Measurements from ENCODE around the gene SLC2A1.

The SLC2A1 gene

GRCh38 chr1:42891465-42892138, 67.1 kb downstream of the SLC2A1 start:
- no peak for DNase-seq (ENCODE audit: low read depth)

DNA sequence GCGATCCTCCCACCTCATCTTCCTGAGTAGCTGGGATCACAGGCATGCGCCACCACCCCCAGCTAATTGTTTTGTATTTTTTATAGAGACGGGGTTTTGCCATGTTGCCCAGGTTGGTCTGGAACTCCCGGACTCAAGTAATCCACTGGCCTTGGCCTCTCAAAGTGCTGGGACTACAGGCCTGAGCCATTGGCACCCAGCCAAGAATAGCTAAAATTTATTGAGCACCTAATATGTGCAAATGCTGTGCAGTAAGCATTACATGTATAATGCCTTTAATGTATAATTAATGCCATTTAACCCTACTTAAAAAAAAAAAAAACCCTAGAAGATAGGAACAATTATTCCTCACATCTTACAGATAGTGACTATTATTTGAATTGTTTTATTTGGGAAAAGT, 69.4 kb downstream of the SLC2A1 start:
- DNase-seq (ENCODE audit: low read depth) = no peak

DNA sequence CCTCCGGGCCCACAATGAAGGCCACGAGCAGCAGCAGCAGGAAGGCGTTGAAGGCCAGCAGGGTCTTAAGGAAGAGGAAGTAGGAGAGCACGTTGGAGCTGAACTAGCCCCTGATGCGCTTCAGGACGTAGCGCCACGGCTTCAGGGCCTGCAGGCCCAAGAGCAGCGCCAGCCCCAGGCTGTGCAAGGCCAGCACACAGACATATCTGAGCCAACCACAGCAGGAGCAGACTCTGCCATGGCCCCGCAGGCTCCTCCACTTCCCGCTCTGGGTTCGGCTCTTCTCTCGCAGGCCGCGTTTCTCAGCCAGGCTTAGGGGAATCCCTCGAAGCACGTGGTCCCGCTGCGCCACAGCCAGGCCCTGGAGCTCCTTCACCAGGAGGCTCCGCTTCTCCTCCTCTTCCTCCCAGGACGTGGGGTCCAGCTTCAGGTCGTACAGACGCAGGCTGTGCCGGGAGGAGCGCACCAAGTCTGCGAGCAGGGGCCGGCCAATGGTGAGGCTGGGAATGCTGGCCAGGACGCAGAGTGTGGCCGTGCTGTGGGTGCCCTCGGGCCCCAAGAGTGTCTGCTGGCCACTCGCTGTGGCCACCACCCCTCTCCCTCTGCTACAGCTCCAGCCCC, 70.5 kb downstream of the SLC2A1 start:
- no peak for DNase-seq (ENCODE audit: low read depth)

DNA sequence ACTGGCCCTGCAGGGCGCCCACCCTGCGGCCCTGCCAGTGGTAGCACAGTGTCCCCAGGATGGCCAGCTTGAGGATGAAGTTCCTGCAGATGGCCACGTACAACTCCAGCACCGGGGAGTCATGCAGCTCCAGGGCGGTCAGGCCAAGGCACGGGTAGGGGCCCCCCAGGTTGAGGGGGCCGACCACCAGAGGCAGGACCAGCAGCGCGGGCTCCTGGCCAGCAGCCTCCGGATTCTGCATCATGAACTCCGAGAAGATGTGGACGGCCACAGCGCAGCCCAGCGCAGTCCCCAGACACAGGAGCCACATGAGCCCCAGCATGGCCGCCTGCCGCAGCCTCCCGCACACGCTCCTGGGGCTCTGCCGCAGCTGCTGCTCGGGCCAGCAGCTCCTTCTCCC, 71.3 kb downstream of the SLC2A1 start:
- no peak for DNase-seq (ENCODE audit: low read depth)

GRCh38 chr1:42886800-42887199, 71.9 kb downstream of the SLC2A1 start:
- DNase-seq (ENCODE audit: low read depth) = no peak

GRCh38 chr1:42886046-42886739, 72.5 kb downstream of the SLC2A1 start:
- no peak for DNase-seq (ENCODE audit: low read depth)

DNA sequence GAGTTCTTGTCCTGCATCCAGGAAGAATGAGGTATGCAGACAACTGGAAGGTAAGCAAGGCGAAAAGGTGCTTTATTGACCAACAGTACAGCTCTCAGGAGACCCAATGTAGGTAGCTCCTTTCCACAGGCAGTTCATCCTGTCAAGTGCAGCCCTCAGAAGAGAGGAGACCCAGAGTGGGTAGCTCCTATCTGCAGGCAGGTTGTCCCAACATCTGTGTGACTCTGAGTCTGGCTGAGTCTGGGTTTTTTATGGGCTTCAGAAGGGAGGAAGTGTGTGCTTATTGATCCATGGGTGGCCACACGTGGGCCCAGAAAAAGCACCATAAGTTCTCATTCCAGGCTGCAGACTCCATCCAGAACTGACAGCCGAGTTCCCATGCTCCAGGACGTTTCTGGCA, 78.3 kb downstream of the SLC2A1 start:
- DNase-seq (ENCODE audit: low read depth) = no peak

DNA sequence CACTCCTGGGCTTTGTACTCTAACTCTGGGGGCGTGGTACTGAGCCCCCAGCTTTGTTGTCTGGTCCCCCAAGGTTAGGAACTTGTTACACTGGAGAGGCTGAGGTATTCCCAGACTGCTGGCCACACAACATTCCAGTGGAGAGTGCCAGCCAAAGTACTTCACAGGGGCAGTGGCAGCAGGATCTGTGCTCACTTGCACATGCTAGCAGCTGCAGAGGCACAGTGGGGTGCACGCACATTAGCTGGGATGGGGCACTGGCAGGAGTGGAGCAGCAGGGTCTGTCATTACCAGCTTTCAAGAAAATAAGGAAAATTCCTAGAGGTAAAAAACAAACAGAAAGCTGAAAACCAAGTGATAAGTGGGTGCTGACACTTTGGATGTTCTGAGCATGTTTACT, 81.3 kb downstream of the SLC2A1 start:
- DNase-seq (ENCODE audit: low read depth) = no peak

GRCh38 chr1:42876009-42876408, 82.7 kb downstream of the SLC2A1 start:
- DNase-seq (ENCODE audit: low read depth) = no peak
